ENCODE measurements around the gene DUOX2.

- TF ChIP-seq ZNF274 (IDR thresholded peaks at IDR 0.05; ENCODE audit: low read depth, low read length) (no peak), YY1 (IDR thresholded peaks at IDR 0.05; ENCODE audit: insufficient read depth, insufficient read length) (no peak), SUZ12 (IDR thresholded peaks at IDR 0.05; ENCODE audit: extremely low read depth, insufficient read depth, insufficient read length) (no peak)
These were observed 12.2 kb downstream of the DUOX2 start for GRCh38 chr15:45101749-45102148.
